ENCODE data around the gene EIF2B2.

- TF ChIP-seq CTCF (conservative IDR thresholded peaks at IDR 0.05; ENCODE audit: low read depth, low read length), result no peak
- TF ChIP-seq EZH2 (IDR thresholded peaks at IDR 0.05; ENCODE audit: low read length, unreplicated experiment), result no peak
Observed at GRCh38 chr14:75025876-75026275, 23.2 kb downstream of the EIF2B2 start.
